GM12872 (cell line): Measurements from ENCODE around the gene VGLL2.

Experiments
- CTCF ChIP-seq: IDR thresholded peaks from 3 replicates; pipeline ENCODE4 v1.5.1; 2011; ENCODE audit warnings: low read depth, mild to moderate bottlenecking, low read length, moderate library complexity; ENCODE audit not compliant: insufficient read depth

Gene VGLL2

GRCh38 chr6:117270055-117270842 is 4.9 kb downstream of the VGLL2 start:
- no peak for TF ChIP-seq CTCF

- no peak for TF ChIP-seq CTCF
These were observed 5.6 kb downstream of the VGLL2 start for GRCh38 chr6:117270843-117271507.

- no peak for TF ChIP-seq CTCF
These were observed 6.9 kb downstream of the VGLL2 start for GRCh38 chr6:117272032-117272866.

- TF ChIP-seq CTCF = no peak
These were observed 7.5 kb downstream of the VGLL2 start for GRCh38 chr6:117272891-117273290.

- TF ChIP-seq CTCF = no peak
These were observed 9.8 kb downstream of the VGLL2 start for GRCh38 chr6:117275205-117275604.

GRCh38 chr6:117275711-117276110 is 10.4 kb downstream of the VGLL2 start:
- TF ChIP-seq CTCF = no peak

GRCh38 chr6:117276778-117277316 is 11.5 kb downstream of the VGLL2 start:
- TF ChIP-seq CTCF = no peak
